Measurements from ENCODE around the gene B4GALT5.
"Not testable (repeated sequence)": the region's sequence is repeated elsewhere in the genome, so short reads cannot be mapped to it uniquely, and the experiment has no call there.

Gene B4GALT5, protein sequence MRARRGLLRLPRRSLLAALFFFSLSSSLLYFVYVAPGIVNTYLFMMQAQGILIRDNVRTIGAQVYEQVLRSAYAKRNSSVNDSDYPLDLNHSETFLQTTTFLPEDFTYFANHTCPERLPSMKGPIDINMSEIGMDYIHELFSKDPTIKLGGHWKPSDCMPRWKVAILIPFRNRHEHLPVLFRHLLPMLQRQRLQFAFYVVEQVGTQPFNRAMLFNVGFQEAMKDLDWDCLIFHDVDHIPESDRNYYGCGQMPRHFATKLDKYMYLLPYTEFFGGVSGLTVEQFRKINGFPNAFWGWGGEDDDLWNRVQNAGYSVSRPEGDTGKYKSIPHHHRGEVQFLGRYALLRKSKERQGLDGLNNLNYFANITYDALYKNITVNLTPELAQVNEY

DNA sequence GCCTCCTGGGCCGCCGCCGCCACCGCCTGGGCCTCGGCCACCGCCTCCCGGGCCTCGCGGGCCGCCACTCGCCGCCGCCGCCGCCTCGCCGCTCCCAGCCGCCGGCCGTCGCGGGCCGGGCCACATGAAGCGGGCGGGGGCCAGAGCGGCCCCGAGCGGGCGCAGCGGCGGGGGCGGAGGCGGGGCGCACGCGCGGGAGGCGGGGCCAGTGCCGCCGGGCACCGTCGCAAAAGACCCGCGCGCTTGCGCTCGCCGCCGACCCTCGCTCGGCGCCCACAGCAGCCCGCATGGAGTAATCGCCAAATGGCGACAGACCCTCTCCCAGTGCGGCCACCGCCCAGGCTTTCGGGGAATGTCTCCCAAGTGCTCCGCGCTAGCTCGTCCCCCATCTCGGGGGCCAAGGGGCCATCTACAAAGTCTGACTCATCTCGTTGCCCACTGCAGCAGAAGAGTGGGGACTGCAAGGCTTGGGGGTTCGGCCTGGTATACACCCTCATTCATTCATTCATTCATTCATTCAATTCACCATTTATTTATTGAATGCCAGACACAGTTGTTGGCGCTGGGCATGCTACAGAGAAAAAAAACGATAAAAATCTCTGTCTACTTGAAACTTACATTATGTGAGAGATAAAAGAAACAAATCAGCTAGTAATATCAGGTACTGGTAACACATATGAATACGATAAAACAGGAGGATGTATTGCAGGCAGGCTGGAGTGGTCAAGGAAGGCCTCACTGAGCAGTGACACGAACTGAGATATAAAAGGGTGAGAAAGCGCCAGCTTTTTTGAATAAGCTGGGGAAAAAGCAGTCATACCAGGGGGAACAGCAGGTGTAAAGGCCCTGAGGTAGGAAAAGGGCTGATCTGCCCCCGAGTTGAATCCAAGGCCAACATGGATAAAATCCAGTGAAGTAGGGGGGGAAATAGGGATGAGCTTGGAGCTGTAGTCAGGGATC is at the start of gene B4GALT5:
B4GALT5 (minus strand) TSS at position 126 of the 960 bp plus-strand sequence. CDS start 188 bp downstream, outside the sequence.
- DNase-seq: peak; percentile 83

DNA sequence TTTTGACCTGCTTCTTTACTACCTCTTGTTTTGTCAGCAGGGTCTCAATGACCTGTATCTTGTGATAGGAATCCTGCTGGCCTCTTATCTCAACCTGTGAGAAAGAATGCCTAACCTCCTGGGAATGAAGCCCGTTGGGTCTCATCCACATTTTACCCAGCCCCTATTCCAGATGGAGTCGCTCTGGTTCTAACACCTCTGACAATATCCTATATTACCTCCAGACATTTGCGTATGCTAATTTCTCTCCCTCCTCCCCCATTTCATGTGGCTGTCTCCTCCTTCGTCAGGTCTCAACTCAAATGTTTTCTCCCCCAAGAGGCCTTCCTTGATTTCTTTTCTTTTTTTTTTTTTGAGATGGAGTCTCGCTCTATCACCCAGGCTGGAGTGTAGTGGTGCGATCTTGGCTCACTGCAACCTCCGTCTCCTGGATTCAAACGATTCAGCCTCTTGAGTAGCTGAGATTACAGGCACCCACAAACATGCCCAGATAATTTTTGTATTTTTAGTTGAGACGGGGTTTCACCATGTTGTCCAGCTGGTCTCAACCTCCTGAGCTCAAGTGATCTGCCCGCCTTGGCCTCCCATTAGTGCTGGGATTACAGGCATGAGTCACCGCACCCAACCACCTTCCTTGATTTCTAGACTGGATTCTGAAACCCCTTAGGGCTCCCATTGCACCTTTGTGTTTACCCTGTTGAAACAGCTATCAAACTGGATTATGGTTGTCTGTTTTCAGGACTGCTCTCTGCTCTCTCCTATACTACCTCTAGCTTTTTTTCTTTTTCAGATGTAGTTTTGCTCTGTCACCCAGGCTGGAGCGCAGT is 49.5 kb upstream of the B4GALT5 start:
- no peak for DNase-seq

DNA sequence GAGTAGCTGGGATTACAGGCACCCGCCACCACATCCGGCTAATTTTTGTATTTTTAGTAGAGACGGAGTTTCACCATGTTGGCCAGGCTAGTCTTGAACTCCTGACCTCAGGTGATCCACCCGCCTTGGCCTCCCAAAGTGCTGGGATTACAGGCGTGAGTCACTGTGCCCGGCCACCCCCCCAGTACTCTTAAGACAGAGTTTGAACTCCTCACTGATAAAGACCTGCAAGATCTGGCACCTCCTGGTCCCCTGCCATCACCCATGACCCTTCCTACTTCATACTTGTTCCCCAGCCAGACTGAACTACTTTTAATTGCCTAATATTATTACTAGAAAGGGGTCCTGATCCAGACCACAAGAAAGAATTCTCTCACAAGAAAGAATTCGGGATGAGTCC is 48.2 kb upstream of the B4GALT5 start:
- not testable (repeated sequence) for DNase-seq

GRCh38 chr20:49759266-49759950 is 45.7 kb upstream of the B4GALT5 start:
- no peak for DNase-seq

- DNase-seq: no peak
These were observed 45.1 kb upstream of the B4GALT5 start for GRCh38 chr20:49758781-49759180.

GRCh38 chr20:49757597-49757996 is 43.9 kb upstream of the B4GALT5 start:
- no peak for DNase-seq

DNA sequence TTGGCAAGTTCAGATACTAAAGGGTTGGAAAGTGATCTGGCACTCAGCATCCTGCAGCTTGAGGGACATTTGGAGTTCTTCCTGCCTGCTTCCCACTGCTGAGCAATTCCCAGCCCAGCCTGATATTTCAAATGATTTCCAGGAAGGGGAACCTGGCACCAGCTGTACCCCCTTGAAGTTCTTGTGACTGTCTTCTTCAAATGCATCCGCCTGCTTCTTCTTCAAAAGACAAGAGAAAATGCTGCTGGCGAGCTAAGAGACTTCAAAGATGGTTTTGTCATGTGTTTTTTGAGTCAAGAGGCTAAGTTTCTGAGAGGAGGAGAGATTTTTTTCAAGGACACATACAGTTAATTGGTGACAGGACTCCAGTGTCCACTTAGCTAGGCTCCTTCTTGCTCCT is 42.6 kb upstream of the B4GALT5 start:
- DNase-seq: no peak

- no peak for DNase-seq
These were observed 40.9 kb upstream of the B4GALT5 start for GRCh38 chr20:49754596-49754995.

DNA sequence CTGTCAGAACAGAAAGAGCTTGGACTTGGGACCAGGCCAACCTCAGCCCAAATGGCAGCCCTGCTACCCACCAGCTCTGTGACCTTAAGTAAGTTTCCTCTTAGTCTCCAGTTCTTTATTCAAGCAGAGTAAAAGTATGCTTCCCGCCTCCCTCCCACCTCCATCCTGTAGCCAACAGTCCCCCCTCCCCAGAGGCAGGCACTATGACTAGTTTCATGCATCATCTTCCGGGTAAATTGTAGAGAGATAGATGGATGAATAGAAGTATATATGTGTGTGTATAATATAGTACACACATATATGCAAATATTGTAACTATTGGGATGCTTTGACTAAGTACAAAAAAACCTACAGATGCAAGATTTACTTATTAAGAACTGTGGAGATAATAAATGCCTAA is 39.5 kb upstream of the B4GALT5 start:
- no peak for DNase-seq

GRCh38 chr20:49752201-49752903 is 38.7 kb upstream of the B4GALT5 start:
- DNase-seq: no peak

GRCh38 chr20:49751397-49751736 is 37.7 kb upstream of the B4GALT5 start:
- no peak for DNase-seq

DNA sequence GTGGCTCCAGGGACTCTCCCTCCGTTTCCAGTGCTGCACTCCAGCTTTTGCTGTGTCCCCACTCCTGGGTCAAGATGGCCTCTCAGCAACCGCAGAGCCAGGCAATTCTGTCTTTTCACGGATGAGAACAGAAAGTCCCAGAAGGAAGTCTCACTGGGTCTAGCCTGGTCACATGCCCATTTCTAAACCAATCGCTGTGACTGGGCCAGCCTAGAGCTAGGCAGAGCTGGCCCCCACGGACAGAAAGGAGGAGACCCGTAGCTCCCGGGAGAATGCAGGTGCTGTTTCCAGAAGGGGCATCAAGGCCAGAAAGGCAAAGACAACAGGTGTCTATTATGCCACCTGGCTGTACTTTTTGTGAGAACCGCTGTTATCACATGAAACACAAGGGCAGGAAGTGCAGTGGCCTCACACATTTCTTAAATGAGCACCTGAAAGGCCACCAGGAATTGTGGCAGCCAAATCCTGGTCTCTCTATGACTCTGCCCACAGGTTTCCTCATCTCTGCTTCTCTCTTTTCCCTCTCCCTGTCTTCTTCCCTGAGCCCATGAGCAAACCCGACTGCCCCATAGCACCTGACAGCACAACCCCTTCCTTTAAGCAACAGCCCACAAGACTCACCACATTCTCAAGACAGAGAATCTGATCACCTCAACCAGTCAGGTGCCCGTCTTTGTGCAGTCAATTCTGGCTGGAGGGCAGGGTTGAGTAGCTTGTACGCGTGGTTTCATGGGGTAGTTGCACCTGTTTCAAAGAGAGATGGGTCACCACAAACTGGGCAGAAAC is 37.1 kb upstream of the B4GALT5 start:
- DNase-seq: no peak

DNA sequence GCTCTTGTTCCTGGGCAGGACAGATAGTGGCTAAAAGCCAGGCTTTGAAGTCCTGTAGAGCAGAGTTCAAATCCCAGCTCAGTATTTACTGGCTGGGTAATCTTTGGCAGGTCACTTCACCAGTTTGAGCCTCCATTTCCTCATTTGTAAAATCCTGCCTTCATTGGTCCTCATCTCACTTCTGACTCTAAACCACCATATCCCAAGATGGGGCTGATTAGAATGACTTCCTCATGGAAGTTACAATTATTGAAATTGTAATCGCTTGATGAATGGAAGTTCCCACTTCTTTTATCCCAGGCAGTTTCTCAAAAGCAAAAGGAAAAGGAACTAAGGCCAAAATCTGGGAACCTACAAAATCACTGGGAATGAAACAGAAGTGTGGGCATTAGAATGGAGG is 35.9 kb upstream of the B4GALT5 start:
- no peak for DNase-seq

GRCh38 chr20:49748525-49748838 is 34.8 kb upstream of the B4GALT5 start:
- DNase-seq: no peak

GRCh38 chr20:49747707-49748524 is 34.2 kb upstream of the B4GALT5 start:
- DNase-seq: no peak

DNA sequence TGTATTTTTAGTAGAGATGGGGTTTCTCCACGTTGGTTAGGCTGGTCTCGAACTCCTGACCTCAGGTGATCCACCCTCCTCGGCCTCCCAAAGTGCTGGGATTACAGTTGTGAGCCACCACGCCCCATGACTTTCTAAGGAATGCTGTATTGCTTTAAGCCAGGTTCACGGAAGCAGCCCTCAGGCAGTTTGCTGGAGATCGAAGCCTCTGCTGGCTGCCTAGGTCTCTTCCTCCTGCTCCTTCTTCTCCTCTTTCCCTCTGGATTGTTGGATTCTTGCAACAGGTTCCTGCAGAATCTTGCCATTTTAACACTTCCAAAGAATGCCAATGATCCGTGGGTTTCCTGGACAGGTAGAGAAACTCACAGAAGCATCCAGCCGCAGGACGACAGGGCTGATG is 29.3 kb upstream of the B4GALT5 start:
- no peak for DNase-seq

- no peak for DNase-seq
These were observed 28.3 kb upstream of the B4GALT5 start for GRCh38 chr20:49741977-49742376.

DNA sequence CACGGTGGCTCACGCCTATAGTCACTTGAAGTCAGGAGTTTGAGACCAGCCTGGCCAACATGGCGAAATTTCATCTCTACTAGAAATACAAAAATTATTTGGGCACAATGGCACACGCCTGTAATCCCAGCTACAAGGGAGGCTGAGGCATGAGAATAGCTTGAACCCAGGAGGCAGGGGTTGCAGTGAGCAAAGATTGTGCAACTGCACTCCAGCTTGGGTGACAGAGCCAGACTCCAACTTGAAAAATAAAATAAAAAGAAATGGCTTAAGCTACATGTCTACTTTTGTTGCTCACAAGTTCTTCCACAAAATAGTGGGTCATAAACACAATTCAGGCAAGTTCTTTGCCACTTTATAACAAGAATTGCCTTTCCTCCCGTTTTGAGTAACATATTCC is 27.1 kb upstream of the B4GALT5 start:
- DNase-seq: no peak

DNA sequence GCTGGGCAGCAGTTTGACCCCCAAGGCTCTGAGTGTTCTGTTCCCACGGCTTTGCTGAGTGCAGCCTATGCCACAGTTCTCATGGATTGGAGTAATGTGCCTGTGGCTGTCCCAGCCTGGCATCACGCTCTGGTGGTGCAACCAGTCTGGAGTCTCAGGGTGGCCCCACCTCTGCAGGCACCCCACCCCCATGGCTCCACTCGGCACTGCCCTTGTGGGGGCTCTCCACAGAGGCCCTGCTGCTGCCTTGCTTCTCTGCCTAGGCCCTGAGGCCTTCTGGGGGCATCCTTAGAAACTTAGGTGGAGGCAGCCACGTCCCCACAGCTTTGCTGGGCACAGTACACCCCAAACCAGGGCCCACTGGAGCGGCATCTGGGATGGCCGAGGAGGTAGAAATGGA is 25.4 kb upstream of the B4GALT5 start:
- no peak for DNase-seq

DNA sequence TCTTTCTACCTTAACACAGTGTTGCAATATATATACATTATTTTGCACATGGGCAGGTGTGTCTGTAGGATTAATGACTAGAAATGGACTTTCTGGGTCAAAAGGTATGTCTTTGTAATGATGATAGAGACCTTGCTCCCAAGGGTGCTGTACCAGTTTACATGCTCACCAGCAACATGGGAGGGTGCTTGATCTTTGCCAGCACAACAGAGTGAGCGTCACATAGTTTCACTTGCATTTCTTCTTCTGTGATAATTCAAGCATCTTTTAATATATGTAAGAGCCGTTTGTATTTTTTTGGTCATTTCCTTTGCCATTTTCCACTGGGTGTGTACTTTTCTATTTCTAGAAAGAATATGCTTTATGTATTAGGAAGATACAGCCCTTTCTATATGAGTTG is 23.6 kb upstream of the B4GALT5 start:
- no peak for DNase-seq

Measured in NCI-H2227 treated with DMSO at 0.1 percent for 48 hours (cell line).